PC-9 (cell line): ENCODE measurements around the gene ZFYVE9.

Source experiments
- EZH2 ChIP-seq: fragments of 200-600 bp; sonication (generic); IDR thresholded peaks from 2 replicates; pipeline ENCODE4 v1.8.0; 2017; ENCODE audit warnings: antibody characterized with exemption, low read depth
- TF ChIP-seq, protein P1 (sequence below): fragments of 200-600 bp; sonication (generic); conservative IDR thresholded peaks from 2 replicates; pipeline ENCODE4 v1.6.1; 2017; ENCODE audit warnings: mixed run types, antibody characterized with exemption, mild to moderate bottlenecking, moderate library complexity

GRCh38 chr1:52142220-52143183, 613 bp downstream of the ZFYVE9 start:
- TF ChIP-seq, protein P1, sequence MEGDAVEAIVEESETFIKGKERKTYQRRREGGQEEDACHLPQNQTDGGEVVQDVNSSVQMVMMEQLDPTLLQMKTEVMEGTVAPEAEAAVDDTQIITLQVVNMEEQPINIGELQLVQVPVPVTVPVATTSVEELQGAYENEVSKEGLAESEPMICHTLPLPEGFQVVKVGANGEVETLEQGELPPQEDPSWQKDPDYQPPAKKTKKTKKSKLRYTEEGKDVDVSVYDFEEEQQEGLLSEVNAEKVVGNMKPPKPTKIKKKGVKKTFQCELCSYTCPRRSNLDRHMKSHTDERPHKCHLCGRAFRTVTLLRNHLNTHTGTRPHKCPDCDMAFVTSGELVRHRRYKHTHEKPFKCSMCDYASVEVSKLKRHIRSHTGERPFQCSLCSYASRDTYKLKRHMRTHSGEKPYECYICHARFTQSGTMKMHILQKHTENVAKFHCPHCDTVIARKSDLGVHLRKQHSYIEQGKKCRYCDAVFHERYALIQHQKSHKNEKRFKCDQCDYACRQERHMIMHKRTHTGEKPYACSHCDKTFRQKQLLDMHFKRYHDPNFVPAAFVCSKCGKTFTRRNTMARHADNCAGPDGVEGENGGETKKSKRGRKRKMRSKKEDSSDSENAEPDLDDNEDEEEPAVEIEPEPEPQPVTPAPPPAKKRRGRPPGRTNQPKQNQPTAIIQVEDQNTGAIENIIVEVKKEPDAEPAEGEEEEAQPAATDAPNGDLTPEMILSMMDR, result no peak
- no peak for TF ChIP-seq EZH2
